A549 treated with DMSO at 1 μM for 4 hours (cell line): ENCODE results near the gene ZNF473. TPM values are rescaled to one million over a fixed set of nuclear protein-coding genes. Genes with fewer than 3 reads are reported as not detected.

ENCODE experiments used
- total RNA-seq: library from RNA; stranded (reverse); fragments of 200-300 nt; extraction: Qiagen RNA extraction; gene quantifications from 5 replicates; pipeline ENCODE4 v1.2.3, GENCODE V29; 2022; ENCODE audit warnings: low read depth

Gene ZNF473
- 9.1 to 12.1 TPM (median 11.4 TPM) in 5 replicates for total RNA-seq

DNA sequence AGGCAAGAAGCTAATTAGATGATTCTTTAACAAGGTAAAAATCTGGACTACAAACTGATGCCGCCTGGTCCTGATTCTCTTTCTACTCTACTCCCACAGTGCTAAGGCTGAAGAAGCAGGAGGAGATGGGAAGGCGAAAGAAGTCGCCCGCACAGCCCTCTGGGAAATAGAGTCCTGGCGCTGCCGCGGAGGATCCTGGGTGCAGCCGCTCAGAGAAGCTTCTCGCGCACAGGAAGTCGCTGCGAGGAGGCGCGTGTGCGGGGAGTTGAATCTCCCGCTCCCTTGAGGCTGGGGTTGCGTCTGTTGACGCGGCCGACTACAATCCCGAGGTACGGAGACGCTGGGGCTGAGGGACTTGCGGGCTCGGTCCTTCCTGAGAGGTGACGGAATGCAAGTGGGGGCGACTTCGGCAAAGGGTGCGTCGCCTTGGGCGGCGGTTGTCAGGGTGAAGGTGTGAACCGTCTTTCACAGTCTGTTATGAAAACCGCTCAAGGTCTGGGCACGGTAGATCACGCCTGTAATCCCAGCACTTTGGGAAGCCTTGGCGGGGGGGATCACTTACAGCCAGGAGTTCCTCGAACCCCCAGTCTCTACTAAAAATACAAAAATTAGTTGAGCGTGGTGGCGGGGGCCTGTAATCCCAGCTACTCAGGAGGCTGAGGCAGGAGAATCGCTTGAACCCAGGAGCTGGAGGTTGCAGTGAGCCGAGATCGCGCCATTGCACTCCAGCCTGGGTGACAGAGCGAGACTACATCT lies at the start of gene ZNF473:
Gene ZNF473, plus strand, starts transcription at position 212 of the 756 bp plus-strand sequence. CDS start 5,078 bp downstream, outside the sequence.

DNA sequence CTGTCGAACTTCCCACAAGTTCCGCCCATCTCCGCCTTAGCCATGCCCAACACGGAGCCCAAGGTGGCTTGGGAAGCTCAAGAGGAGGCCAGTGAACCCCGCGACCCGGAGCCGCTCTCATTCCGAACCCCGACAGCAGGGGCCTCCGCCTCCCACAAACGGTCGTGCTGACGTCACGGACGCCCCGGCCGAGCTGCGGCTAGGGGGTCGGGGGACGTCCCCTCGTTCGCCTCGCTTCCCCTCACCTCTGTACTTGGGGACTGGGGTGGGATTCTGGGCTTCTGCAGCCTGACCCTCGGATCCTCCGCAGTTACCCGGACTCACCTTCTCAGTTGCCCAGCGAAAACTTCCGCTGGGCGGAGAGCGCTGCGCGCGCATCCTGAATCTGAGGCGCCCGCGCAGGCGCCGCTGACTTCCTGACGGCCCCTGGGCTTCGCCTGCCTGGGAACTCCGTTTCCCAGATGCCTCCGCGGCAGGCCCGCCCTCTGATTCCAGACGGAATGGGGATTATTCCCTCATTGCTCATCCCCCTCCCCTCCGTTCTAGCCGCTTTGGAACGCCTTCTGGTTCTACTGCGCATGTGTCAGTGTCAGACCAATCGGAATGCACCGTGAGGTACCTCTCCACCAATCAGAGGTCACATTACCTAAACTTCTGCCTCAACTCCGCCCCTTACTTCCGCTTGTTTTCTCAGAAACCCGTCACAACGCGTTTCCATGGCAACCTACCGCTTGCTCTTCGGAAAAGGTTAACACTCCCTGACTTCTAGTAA lies 597 bp upstream of the ZNF473 start, which contains the start of gene VRK3:
Gene VRK3, minus strand, starts transcription at position 351 of the 772 bp plus-strand sequence. CDS start 9,210 bp downstream, outside the sequence.

Other genes with a start within 250 kb of the ZNF473 start
- 13.9 to 17.0 TPM (median 15.0 TPM) in 5 replicates for gene FUZ, start 212.7 kb upstream of the ZNF473 start, total RNA-seq
- 51.8 to 71.0 TPM (median 61.4 TPM) in 5 replicates for gene MED25, start 207.7 kb upstream of the ZNF473 start, total RNA-seq
- gene PTOV1, start 174.8 kb upstream of the ZNF473 start, total RNA-seq, result 121 to 156 TPM (median 142 TPM) in 5 replicates
- gene PNKP, start 158.4 kb upstream of the ZNF473 start, total RNA-seq, result 51.8 to 57.7 TPM (median 54.9 TPM) in 5 replicates
- 75.5 to 121 TPM (median 104 TPM) in 5 replicates for gene AKT1S1, start 148.7 kb upstream of the ZNF473 start, total RNA-seq
- 21.9 to 24.2 TPM (median 22.6 TPM) in 5 replicates for gene TBC1D17, start 148.3 kb upstream of the ZNF473 start, total RNA-seq
- 0.58 to 1.2 TPM (median 0.76 TPM) in 5 replicates for gene IL4I1, start 129.1 kb upstream of the ZNF473 start, total RNA-seq
- 47.7 to 59.0 TPM (median 52.0 TPM) in 5 replicates for gene ATF5, start 96.8 kb upstream of the ZNF473 start, total RNA-seq
- 78.6 to 111 TPM (median 98.3 TPM) in 5 replicates for gene NUP62, start 96.5 kb upstream of the ZNF473 start, total RNA-seq
- gene SIGLEC11, start 64.8 kb upstream of the ZNF473 start, total RNA-seq, result not detected in 5 replicates
- 36.7 to 43.4 TPM (median 42.8 TPM) in 5 replicates for gene VRK3, start 633 bp upstream of the ZNF473 start, total RNA-seq
- gene IZUMO2, start 137.3 kb downstream of the ZNF473 start, total RNA-seq, result not detected in 5 replicates
- gene MYH14, start 177.6 kb downstream of the ZNF473 start, total RNA-seq, result 5.5 to 7.0 TPM (median 6.6 TPM) in 5 replicates